Activated CD4-positive, alpha-beta T cell treated with anti-CD3 and anti-CD28 coated beads, Interleukin-2, Interleukin-4, amounts not matched to agents 100 ng/mL and 50 ng/mL, durations not matched to agents 16 hours and 8 hours (primary cell): ENCODE results near the gene CCDC183.

Source experiments
- DNase-seq: peaks from one replicate; pipeline ENCODE4 v3.0.0-alpha.2; 2020; ENCODE audit warnings: low spot score

CCDC183 gene

GRCh38 chr9:136849960-136850865 lies 54.1 kb downstream of the CCDC183 start:
- DNase-seq = no peak

DNA sequence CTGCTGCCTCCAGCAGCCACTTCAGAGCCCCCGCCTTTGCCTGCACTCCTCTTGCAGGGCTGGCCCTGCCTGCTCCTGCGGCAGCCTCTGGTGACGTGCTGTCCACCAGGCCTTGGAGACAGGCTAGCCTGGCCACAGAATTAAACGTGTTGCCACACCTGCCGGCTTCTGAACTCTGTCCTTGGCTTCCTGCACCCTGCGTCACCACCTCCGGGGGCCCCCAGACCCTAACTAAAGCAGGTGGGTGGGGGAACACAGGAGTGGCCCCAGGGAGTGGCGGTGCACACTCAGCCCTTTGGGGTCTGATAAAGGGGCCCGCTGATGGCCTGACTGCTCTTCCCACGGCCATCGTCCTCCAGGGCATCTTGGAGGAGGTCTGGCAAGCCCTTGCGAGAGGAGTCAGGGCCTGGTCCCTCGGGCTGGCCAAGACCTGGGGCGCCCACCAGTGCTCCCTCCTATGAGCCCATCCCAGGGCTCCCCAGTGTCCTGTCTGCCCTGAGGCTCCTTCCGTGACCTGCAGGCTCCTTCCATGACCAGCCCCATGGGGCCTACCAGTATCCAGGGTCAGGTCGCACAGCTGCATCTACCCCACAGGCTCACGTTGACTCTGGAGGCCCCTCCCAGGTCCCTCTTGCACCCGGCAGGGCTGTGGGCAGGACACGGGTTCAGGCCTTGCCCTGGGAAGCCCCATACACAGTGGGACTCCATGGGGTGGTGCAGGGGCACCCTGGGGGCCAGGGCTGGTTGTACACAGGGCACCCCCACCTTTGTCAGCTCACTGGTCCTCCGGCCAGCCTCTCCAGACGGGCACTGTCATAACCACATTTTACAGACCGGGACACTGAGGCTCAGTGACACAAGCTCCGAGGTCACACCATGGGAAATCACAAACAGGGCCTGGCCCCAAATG lies 55.0 kb downstream of the CCDC183 start:
- DNase-seq = no peak

DNA sequence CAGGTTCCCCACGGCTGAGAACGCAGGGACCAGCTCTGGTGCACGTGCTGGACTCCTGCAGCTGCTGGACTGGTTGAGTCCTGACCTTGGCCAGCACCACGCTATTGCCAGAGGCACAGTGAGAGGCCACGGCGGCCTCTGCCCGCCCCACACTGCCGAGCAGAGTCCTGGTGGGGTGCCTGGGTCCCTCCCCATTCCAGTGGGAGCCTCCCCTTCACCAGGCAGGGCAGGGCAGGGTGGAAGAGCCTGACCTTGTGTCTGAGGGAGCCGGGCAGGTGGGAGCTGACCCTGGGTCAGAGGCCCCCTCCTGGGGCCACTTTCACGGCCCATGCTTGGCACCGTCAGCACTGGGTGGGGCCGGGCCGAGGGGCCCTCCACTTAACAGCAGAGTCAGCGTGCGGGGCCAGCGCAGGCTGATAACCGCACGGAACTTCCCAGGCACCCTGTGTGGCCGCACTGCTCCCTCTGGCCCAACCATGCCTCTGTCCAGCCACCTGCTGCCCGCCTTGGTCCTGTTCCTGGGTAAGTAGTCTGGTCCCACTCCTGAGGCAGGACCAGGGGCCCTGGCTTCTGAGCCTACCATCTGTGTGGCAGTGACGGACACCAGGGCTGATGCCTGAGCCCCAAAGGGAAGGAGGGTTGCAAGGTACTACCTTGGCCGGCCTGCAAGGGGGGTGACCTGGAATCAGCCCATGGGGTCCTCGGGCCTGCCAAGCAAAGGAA lies 56.0 kb downstream of the CCDC183 start, which contains the start of gene MAMDC4:
TSS of gene MAMDC4 (plus strand) at position 406 of the 723 bp plus-strand sequence. CDS start at position 477, 71 bp downstream.
- no peak for DNase-seq

GRCh38 chr9:136852664-136853595 lies 56.8 kb downstream of the CCDC183 start:
- no peak for DNase-seq

DNA sequence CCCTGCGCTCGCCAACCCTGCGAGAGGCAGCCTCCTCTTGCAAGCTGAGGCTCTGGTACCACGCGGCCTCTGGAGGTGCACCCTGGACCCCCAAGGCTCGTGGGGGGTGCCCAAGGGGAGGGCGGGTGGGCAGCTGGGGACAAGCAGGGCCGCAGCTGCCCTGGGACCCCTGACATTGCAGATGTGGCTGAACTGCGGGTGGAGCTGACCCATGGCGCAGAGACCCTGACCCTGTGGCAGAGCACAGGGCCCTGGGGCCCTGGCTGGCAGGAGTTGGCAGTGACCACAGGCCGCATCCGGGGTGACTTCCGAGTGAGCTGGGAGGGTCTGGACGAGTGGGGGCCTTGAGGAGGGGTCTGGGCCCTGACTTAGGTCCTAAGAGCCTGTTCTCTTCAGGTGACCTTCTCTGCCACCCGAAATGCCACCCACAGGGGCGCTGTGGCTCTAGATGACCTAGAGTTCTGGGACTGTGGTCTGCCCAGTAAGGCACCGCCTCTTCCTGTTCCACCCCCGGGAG lies 57.5 kb downstream of the CCDC183 start:
- no peak for DNase-seq

GRCh38 chr9:136854113-136854841 lies 58.1 kb downstream of the CCDC183 start:
- no peak for DNase-seq

DNA sequence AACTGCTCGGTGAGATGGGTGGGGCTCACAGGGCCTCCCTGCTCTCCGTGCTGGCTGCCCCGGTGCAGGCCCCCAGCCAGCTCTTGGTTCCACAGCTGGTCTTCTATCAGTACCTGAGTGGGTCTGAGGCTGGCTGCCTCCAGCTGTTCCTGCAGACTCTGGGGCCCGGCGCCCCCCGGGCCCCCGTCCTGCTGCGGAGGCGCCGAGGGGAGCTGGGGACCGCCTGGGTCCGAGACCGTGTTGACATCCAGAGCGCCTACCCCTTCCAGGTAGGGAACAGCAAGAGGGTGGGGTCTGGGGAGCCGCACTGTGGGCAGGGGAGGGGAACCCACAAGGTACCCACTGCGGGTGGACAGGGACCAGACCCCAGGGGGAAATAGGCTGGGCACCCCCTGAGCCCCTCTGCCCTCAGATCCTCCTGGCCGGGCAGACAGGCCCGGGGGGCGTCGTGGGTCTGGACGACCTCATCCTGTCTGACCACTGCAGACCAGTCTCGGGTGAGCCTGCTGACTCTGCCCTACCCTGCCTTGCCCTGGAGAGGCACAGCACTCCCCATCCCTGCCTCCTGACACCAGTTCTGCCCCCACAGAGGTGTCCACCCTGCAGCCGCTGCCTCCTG lies 58.8 kb downstream of the CCDC183 start:
- DNase-seq = no peak

DNA sequence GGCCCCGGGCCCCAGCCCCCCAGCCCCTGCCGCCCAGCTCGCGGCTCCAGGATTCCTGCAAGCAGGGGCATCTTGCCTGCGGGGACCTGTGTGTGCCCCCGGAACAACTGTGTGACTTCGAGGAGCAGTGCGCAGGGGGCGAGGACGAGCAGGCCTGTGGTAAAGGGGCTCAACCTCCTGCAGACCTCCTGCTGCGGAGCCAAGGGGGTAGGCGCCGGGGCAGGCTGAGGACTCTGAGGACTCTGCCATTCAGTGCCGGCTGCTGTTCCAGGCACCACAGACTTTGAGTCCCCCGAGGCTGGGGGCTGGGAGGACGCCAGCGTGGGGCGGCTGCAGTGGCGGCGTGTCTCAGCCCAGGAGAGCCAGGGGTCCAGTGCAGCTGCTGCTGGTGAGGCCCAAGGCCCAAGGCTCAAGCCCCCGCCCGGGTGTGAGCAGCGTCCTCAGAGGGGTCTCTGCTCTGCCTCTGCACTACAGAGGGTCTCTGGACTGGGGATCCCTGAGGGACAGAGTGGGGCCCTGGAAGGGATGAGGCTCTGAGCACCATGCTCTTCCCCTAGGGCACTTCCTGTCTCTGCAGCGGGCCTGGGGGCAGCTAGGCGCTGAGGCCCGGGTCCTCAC lies 59.4 kb downstream of the CCDC183 start:
- no peak for DNase-seq

DNA sequence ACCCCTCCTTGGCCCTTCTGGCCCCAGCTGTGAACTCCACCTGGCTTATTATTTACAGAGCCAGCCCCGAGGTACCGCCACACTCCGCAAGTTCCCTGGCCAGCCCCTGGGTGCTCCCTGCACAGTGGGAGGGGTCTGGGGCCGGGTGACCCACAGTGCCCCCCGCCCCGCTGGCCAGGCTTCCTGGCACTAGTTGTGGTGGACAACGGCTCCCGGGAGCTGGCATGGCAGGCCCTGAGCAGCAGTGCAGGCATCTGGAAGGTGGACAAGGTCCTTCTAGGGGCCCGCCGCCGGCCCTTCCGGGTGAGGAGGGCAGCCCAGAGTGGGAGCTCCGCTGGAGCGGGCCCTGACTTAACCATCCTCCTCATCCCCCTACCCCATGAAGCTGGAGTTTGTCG lies 59.9 kb downstream of the CCDC183 start:
- no peak for DNase-seq

DNA sequence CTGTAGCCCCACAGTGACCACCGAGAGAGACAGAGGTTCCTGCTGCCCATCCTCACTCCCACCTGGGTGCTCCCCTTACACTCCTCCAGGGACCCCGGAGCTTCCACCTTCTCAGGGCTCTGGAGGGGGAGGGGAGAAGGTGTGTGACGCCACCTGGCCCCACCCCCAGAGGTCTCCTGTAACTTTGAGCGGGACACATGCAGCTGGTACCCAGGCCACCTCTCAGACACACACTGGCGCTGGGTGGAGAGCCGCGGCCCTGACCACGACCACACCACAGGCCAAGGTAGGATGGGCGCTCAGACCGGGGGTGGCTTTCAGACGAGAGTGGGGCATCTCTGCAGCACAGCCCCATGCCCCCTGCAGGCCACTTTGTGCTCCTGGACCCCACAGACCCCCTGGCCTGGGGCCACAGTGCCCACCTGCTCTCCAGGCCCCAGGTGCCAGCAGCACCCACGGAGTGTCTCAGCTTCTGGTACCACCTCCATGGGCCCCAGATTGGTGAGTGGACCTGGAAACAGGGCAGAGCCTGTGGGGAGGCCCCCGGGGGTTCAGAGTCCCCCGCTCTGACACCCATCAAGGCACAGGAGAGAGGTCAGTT lies 60.5 kb downstream of the CCDC183 start:
- DNase-seq = no peak

DNA sequence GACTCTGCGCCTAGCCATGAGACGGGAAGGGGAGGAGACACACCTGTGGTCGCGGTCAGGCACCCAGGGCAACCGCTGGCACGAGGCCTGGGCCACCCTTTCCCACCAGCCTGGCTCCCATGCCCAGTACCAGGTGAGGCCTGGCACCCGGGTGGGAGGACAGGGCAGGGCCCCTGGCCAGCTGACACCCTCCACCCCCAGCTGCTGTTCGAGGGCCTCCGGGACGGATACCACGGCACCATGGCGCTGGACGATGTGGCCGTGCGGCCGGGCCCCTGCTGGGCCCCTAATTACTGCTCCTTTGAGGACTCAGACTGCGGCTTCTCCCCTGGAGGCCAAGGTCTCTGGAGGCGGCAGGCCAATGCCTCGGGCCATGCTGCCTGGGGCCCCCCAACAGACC lies 61.0 kb downstream of the CCDC183 start:
- DNase-seq = no peak
